ENCODE measurements around the gene CCR6.

The CCR6 gene

GRCh38 chr6:167137081-167137480, 14.2 kb downstream of the CCR6 start:
- no peak for DNase-seq (ENCODE audit: extremely low spot score)
- ChIA-PET CTCF (interaction anchor here (0.9 to 9.3 kb wide), 10 partner anchors 9 to 362 kb away, joined by 3 to 135 read pairs (median 5); partner anchors contain the start of gene CCR6), POLR2A (no interaction called here)
- TF ChIP-seq, protein P1, sequence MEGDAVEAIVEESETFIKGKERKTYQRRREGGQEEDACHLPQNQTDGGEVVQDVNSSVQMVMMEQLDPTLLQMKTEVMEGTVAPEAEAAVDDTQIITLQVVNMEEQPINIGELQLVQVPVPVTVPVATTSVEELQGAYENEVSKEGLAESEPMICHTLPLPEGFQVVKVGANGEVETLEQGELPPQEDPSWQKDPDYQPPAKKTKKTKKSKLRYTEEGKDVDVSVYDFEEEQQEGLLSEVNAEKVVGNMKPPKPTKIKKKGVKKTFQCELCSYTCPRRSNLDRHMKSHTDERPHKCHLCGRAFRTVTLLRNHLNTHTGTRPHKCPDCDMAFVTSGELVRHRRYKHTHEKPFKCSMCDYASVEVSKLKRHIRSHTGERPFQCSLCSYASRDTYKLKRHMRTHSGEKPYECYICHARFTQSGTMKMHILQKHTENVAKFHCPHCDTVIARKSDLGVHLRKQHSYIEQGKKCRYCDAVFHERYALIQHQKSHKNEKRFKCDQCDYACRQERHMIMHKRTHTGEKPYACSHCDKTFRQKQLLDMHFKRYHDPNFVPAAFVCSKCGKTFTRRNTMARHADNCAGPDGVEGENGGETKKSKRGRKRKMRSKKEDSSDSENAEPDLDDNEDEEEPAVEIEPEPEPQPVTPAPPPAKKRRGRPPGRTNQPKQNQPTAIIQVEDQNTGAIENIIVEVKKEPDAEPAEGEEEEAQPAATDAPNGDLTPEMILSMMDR (IDR thresholded peaks at IDR 0.05; ENCODE audit: control extremely low read depth, extremely low read depth, low read depth, missing control alignments) = no peak

GRCh38 chr6:167137881-167138280, 15.0 kb downstream of the CCR6 start:
- TF ChIP-seq, protein P1 (IDR thresholded peaks at IDR 0.05; ENCODE audit: control extremely low read depth, extremely low read depth, low read depth, missing control alignments) = no peak
- ChIA-PET POLR2A (no interaction called here), CTCF (interaction anchor here (1.2 to 9.3 kb wide), 7 partner anchors 14 to 363 kb away, joined by 3 to 135 read pairs (median 7); partner anchors contain the start of gene CCR6)
- DNase-seq (ENCODE audit: extremely low spot score) = no peak

DNA sequence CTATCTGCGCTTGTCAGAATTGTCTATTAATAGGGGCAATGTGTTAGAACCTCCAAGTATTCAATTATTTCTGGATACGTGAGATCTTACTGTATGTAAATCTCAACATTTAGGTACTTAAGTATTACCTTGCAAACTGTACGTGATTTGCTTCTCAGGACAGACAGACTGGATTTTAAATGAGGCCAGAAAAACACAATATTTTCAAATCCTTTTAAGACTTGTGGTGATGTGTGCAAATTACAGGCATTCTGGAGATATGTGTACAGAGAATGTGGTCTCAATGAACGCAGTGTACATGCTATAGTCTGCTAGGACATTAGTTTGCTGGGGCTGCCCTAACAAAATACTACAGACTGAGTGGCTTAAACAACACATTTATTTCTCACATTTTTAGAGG, 16.9 kb downstream of the CCR6 start:
- POLR2A ChIA-PET = no interaction called here
- TF ChIP-seq, protein P1 (IDR thresholded peaks at IDR 0.05; ENCODE audit: control extremely low read depth, extremely low read depth, low read depth, missing control alignments) = no peak
- no peak for DNase-seq (ENCODE audit: extremely low spot score)
- CTCF ChIA-PET = interaction anchor here (0.8 to 9.3 kb wide), 12 partner anchors 16 to 697 kb away, joined by 3 to 135 read pairs (median 7); partner anchors contain the start of gene CCR6

DNA sequence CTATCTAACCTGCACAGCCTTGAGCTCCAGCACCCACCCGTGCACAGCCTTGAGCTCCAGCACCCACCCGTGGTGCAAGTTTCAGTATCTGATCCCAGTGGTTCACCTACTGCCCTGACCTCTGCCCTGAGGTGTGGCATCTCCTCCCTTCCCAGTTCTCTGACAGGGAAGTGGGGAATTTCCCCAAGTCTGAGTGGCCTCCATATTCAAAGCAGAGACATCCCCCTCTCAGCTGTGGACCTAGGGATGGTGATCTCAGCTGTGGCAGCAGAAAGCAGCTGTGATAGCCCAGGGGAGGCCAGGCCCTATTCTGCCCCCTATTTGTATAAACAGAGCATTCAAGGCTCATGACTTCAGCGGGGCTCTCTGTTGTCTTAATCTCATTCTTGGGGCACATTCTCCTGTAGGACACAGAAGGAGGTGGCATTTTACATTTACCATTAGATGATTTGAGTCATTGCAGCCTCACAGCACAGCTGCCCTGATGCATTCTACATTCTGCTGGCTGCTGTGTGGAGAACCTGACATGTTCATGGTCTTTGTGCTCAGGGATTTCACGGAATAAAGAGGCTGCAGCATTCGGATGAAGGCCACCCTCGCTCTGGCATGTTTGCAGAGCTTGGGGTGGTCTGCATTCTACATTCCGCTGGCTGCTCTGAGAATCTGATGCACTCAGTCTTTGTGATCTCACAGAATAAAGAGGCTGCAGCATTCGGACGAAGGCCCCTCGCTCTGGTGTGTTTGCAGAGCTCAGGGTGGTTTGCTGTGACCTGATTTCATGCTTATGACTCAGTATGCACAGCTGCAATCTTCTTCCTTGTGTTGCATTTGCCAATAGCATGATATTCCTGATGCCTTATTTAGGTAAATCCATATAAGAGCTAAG, 17.9 kb downstream of the CCR6 start:
- CTCF ChIA-PET = interaction anchor here (0.8 to 9.3 kb wide), 34 partner anchors 9 to 698 kb away, joined by 3 to 135 read pairs (median 7); partner anchors contain the start of genes CCR6 and CEP43
- POLR2A ChIA-PET = no interaction called here
- no peak for DNase-seq (ENCODE audit: extremely low spot score)
- TF ChIP-seq, protein P1 (IDR thresholded peaks at IDR 0.05; ENCODE audit: control extremely low read depth, extremely low read depth, low read depth, missing control alignments) = peak; percentile 32

DNA sequence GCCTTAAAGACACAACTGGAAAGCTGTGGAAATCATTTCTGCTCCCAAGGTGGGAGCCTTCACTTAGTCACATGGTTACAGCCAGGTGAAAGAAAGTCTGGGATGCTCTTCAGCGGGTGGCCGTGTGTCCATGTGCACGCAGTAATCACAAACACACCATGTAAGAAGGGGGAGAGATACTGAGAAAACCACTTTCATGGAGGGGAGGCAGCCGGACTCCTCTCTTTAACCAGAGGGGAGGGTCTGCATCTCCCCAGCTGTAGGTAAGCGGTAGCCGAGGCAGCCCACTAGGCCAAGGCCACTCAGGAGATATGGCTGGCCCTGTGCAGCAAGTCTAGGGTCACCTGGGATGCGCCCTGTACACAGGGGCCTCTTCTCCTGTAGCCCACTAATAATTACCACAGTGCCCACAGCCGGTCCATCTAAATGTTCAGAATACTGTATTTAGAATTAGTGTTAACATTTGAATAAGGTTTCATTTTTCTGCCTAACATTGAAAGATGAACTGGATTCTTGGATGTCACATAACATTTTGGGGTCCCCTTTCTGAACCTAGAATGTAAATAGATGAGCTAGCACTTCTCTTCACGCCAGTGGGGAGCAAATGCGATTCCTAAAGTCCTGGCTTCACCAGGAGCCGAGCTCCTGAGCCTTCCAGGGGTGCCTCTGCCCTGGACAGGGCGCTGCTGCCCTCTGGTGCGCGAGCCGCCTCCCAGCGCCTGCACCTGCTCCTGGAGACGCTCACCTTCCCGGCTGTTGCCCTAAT, 19.0 kb downstream of the CCR6 start:
- POLR2A ChIA-PET = no interaction called here
- TF ChIP-seq, protein P1 (IDR thresholded peaks at IDR 0.05; ENCODE audit: control extremely low read depth, extremely low read depth, low read depth, missing control alignments) = peak; percentile 95
- CTCF ChIA-PET = interaction anchor here (0.6 to 9.3 kb wide), 43 partner anchors 10 to 367 kb away, joined by 3 to 135 read pairs (median 5); partner anchors contain the start of genes CCR6, CEP43 and RNASET2
- DNase-seq (ENCODE audit: extremely low spot score) = peak; percentile 82

DNA sequence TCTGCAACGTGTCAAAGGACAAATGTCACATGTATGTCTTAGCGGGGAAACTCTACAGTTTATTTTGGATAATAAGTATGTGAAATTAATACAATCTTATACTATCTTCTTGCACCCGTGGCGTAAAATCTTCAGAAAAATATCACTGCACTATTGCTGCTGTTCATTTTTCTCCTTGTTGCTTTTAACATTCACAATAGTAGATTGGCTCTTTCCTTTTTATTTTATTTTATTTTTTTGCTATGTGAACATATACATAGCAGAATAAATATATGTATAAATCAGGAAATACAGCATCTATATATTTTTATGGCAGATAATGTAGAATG, 19.5 kb downstream of the CCR6 start:
- DNase-seq (ENCODE audit: extremely low spot score) = no peak
- CTCF ChIA-PET = interaction anchor here (0.7 to 9.3 kb wide), 31 partner anchors 9 to 367 kb away, joined by 3 to 135 read pairs (median 7); partner anchors contain the start of genes CCR6, CEP43 and RNASET2
- POLR2A ChIA-PET = no interaction called here
- TF ChIP-seq, protein P1 (IDR thresholded peaks at IDR 0.05; ENCODE audit: control extremely low read depth, extremely low read depth, low read depth, missing control alignments) = no peak
